ENCODE measurements around the gene RNASEH2C.
"Not testable (repeated sequence)": the region's sequence is repeated elsewhere in the genome, so short reads cannot be mapped to it uniquely, and the experiment has no call there.

RNASEH2C gene

DNA sequence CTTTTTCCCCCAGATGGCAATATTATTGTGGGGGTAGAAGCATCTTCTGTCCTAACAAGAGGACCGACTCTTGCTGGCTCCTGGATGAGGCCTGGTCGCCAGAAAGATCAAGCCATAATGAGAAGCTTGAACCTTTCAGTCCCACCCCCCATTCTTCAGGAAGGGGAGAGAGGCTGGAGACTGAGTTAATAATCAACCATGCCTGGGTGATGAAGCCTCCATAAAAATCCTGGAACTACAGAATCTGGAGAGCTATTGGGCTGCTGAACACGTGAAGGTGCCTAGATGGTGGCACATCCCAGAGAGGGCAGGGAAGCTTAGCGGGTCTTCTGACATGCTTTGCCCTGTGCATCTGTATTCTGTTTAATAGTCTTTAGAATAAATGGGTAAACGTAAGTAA is 43.8 kb upstream of the RNASEH2C start:
- no peak for DNase-seq
- H3K79me2 ChIP-seq (ENCODE audit: low read length), result no peaks in the 10 kb centered on the region
- no peaks in the 10 kb centered on the region for H3K9me3 ChIP-seq (replicated peaks; ENCODE audit: insufficient read depth, low read length)
- no peak overlapping the region for H3K4me3 ChIP-seq (ENCODE audit: low read length)
- H3K36me3 ChIP-seq (replicated peaks; ENCODE audit: insufficient read depth, low read length), result no peaks in the 10 kb centered on the region
- H2AFZ ChIP-seq (ENCODE audit: low read length), result no peak overlapping the region
- no peaks in the 10 kb centered on the region for H3K27me3 ChIP-seq (replicated peaks; ENCODE audit: insufficient read depth, low read length)
- H3K4me1 ChIP-seq (ENCODE audit: low read length), result no peaks in the 10 kb centered on the region
- no peaks in the 10 kb centered on the region for H3K9me2 ChIP-seq (replicated peaks; ENCODE audit: insufficient read depth, low read length)
- no peak for TF ChIP-seq EZH2 (optimal IDR thresholded peaks at IDR 0.05; ENCODE audit: low read depth, low read length)
- TF ChIP-seq, protein P1, sequence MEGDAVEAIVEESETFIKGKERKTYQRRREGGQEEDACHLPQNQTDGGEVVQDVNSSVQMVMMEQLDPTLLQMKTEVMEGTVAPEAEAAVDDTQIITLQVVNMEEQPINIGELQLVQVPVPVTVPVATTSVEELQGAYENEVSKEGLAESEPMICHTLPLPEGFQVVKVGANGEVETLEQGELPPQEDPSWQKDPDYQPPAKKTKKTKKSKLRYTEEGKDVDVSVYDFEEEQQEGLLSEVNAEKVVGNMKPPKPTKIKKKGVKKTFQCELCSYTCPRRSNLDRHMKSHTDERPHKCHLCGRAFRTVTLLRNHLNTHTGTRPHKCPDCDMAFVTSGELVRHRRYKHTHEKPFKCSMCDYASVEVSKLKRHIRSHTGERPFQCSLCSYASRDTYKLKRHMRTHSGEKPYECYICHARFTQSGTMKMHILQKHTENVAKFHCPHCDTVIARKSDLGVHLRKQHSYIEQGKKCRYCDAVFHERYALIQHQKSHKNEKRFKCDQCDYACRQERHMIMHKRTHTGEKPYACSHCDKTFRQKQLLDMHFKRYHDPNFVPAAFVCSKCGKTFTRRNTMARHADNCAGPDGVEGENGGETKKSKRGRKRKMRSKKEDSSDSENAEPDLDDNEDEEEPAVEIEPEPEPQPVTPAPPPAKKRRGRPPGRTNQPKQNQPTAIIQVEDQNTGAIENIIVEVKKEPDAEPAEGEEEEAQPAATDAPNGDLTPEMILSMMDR (IDR thresholded peaks at IDR 0.05; ENCODE audit: low read length), result no peak
- no peak for TF ChIP-seq EZH2phosphoT487 (IDR thresholded peaks at IDR 0.05; ENCODE audit: low read length)
- H3F3A ChIP-seq (ENCODE audit: insufficient read depth, low read length), result no peaks in the 10 kb centered on the region
- no peak overlapping the region for H3K27ac ChIP-seq (ENCODE audit: low read length)
- H3K9ac ChIP-seq (ENCODE audit: low read length), result no peak overlapping the region
- no peak overlapping the region for H3K4me2 ChIP-seq (ENCODE audit: low read depth, low read length)
- no peaks in the 10 kb centered on the region for H4K20me1 ChIP-seq (ENCODE audit: insufficient read depth, low read length)

- not testable (repeated sequence) for H3K4me3 ChIP-seq (ENCODE audit: low read length); H2AFZ ChIP-seq (ENCODE audit: low read length); H3K4me1 ChIP-seq (ENCODE audit: low read length); H3K9me3 ChIP-seq (replicated peaks; ENCODE audit: insufficient read depth, low read length); H3K9me2 ChIP-seq (replicated peaks; ENCODE audit: insufficient read depth, low read length); H3K4me2 ChIP-seq (ENCODE audit: low read depth, low read length); DNase-seq; H4K20me1 ChIP-seq (ENCODE audit: insufficient read depth, low read length); H3K79me2 ChIP-seq (ENCODE audit: low read length); H3F3A ChIP-seq (ENCODE audit: insufficient read depth, low read length); H3K27me3 ChIP-seq (replicated peaks; ENCODE audit: insufficient read depth, low read length); H3K9ac ChIP-seq (ENCODE audit: low read length); H3K36me3 ChIP-seq (replicated peaks; ENCODE audit: insufficient read depth, low read length); H3K27ac ChIP-seq (ENCODE audit: low read length)
Measured at GRCh38 chr11:65762816-65763215, 42.2 kb upstream of the RNASEH2C start.

- H3F3A ChIP-seq (ENCODE audit: insufficient read depth, low read length); H3K9ac ChIP-seq (ENCODE audit: low read length); H3K4me2 ChIP-seq (ENCODE audit: low read depth, low read length); H4K20me1 ChIP-seq (ENCODE audit: insufficient read depth, low read length); H3K27me3 ChIP-seq (replicated peaks; ENCODE audit: insufficient read depth, low read length); H3K4me1 ChIP-seq (ENCODE audit: low read length); H3K9me3 ChIP-seq (replicated peaks; ENCODE audit: insufficient read depth, low read length); H2AFZ ChIP-seq (ENCODE audit: low read length); H3K9me2 ChIP-seq (replicated peaks; ENCODE audit: insufficient read depth, low read length); H3K36me3 ChIP-seq (replicated peaks; ENCODE audit: insufficient read depth, low read length); DNase-seq; H3K4me3 ChIP-seq (ENCODE audit: low read length); H3K79me2 ChIP-seq (ENCODE audit: low read length); H3K27ac ChIP-seq (ENCODE audit: low read length): not testable (repeated sequence)
Measured at GRCh38 chr11:65762169-65762568, 41.6 kb upstream of the RNASEH2C start.

DNA sequence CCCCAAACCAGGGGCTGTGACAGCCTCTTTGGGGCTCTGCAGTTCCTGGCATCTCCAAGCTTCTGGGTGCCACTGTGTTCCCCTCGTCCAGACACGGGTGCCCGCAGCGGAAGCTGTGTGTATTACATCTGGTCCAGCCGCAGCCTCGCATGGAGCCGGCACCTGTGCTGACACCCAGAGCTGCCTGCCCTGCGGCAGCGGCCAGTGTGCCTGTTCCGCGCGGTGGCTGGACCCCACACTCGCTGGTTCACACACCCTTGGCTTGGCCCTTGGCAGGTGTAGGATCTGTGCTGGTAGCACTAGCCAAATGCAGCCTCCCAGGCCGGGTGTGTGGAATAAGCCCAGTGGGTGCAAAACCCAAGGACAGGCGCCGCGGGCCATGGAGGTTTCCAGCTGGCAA is 24.5 kb upstream of the RNASEH2C start:
- H3K9me3 ChIP-seq (replicated peaks; ENCODE audit: insufficient read depth, low read length), result no peaks in the 10 kb centered on the region
- no peaks in the 10 kb centered on the region for H3K36me3 ChIP-seq (replicated peaks; ENCODE audit: insufficient read depth, low read length)
- H3K79me2 ChIP-seq (ENCODE audit: low read length), result no peaks in the 10 kb centered on the region
- peaks cover 7% of the 10 kb centered on the region; the same call in 1 of the 2 replicates for H3K4me1 ChIP-seq (ENCODE audit: low read length)
- H3K9me2 ChIP-seq (replicated peaks; ENCODE audit: insufficient read depth, low read length), result no peaks in the 10 kb centered on the region
- no peak overlapping the region for H3K4me3 ChIP-seq (ENCODE audit: low read length)
- H3K27me3 ChIP-seq (replicated peaks; ENCODE audit: insufficient read depth, low read length), result 0 out of 2 replicates have a peak, but pooled peaks cover 6% of the 10 kb centered on the region
- H3K27ac ChIP-seq (ENCODE audit: low read length), result no peak overlapping the region
- no peaks in the 10 kb centered on the region for H4K20me1 ChIP-seq (ENCODE audit: insufficient read depth, low read length)
- no peak overlapping the region; the same call in 1 of the 2 replicates for H2AFZ ChIP-seq (ENCODE audit: low read length)
- no peak overlapping the region for H3K9ac ChIP-seq (ENCODE audit: low read length)
- TF ChIP-seq EZH2 (optimal IDR thresholded peaks at IDR 0.05; ENCODE audit: low read depth, low read length) (no peak), EZH2phosphoT487 (IDR thresholded peaks at IDR 0.05; ENCODE audit: low read length) (no peak)
- TF ChIP-seq, protein P1 (IDR thresholded peaks at IDR 0.05; ENCODE audit: low read length), result no peak
- no peaks in the 10 kb centered on the region for H3F3A ChIP-seq (ENCODE audit: insufficient read depth, low read length)
- DNase-seq, result no peak
- H3K4me2 ChIP-seq (ENCODE audit: low read depth, low read length), result no peak overlapping the region; the same call in 1 of the 2 replicates

Data from MM.1S (cell line).